ENCODE measurements around the gene GNB1L.

GRCh38 chr22:19824212-19824925 lies 30.3 kb downstream of the GNB1L start:
- no peak for TF ChIP-seq ZNF232 (CRISPR knock-in tag; IDR thresholded peaks at IDR 0.05)
- no peak for TF ChIP-seq CREB1 (CRISPR knock-in tag; IDR thresholded peaks at IDR 0.05)
- no peak for TF ChIP-seq E2F4 (CRISPR knock-in tag; IDR thresholded peaks at IDR 0.05; ENCODE audit: borderline replicate concordance, low read depth)
- TF ChIP-seq IRF2 (CRISPR knock-in tag; IDR thresholded peaks at IDR 0.05; ENCODE audit: borderline replicate concordance, low read depth) = no peak
- TF ChIP-seq NFYB (CRISPR knock-in tag; conservative IDR thresholded peaks at IDR 0.05; ENCODE audit: low read depth) = no peak
- no peak for TF ChIP-seq NR3C1 (CRISPR knock-in tag; conservative IDR thresholded peaks at IDR 0.05; ENCODE audit: low read depth)
- TF ChIP-seq CTCF (IDR thresholded peaks at IDR 0.05) = no peak
- TF ChIP-seq NFE2L1 (CRISPR knock-in tag; IDR thresholded peaks at IDR 0.05) = no peak
- TF ChIP-seq MXD4 (CRISPR knock-in tag; IDR thresholded peaks at IDR 0.05; ENCODE audit: borderline replicate concordance) = no peak
- no peak for TF ChIP-seq ZNF121 (CRISPR knock-in tag; IDR thresholded peaks at IDR 0.05)
- no peak for TF ChIP-seq CBFB (CRISPR knock-in tag; IDR thresholded peaks at IDR 0.05; ENCODE audit: low read depth)

All from WTC11 (cell line).